Loucy (cell line): ENCODE measurements around the gene FABP7.

Experiments
- CTCF ChIP-seq: fragments of 200-600 bp; sonication (generic); conservative IDR thresholded peaks from 2 replicates; pipeline ENCODE4 v1.5.1; 2014; ENCODE audit warnings: mild to moderate bottlenecking, antibody characterized with exemption, low read length
- EZH2phosphoT487 ChIP-seq: fragments of 200-600 bp; IDR thresholded peaks from 2 replicates; pipeline ENCODE4 v1.6.1; 2018; ENCODE audit warnings: antibody characterized with exemption, mild to moderate bottlenecking, moderate library complexity, borderline replicate concordance

GRCh38 chr6:122780114-122780513 lies 598 bp downstream of the FABP7 start:
- TF ChIP-seq CTCF, result no peak
- TF ChIP-seq EZH2phosphoT487, result no peak
